ENCODE data around the gene SEC23IP.
"Not testable (repeated sequence)": the region's sequence is repeated elsewhere in the genome, so short reads cannot be mapped to it uniquely, and the experiment has no call there.

The SEC23IP gene

DNA sequence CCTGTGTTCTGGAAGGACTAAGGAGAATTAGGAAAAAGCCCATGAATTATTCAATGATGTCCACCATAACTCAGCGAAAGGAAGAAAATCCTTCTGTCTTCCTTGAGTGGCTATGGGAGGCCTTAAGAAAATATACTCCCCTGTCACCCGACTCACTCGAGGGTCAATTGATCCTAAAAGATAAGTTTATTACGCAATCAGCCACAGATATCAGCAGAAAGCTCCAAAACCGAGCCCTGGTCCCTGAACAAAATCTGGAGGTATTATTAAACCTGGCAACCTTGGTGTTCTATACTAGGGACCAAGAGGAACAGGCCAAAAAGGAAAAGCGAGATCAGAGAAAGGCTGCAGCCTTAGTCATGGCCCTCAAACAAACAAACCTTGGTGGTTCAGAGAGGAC is 6.5 kb upstream of the SEC23IP start:
- not testable (repeated sequence) for DNase-seq

DNA sequence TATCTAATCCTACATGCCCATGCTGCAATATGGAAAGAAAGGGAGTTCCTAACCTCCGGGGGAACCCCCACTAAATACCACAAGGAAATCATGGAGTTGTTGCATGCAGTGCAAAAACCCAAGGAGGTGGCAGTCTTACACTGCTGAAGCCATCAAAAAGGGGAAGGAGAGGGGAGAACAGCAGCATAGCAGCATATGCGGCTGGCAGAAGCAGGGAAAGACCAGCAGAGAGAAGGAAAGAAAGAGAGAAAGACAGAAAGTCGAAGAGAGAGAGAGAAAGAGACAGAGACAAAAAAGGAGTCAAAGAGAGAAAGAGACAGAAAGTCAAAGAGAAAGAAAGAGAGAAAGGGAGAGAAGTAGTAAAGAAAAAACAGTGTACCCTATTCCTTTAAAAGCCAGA is 3.8 kb upstream of the SEC23IP start:
- not testable (repeated sequence) for DNase-seq

- DNase-seq: not testable (repeated sequence)
Measured at GRCh38 chr10:119889201-119889600, 3.3 kb upstream of the SEC23IP start.

GRCh38 chr10:119890307-119890706 is 2.2 kb upstream of the SEC23IP start:
- DNase-seq: not testable (repeated sequence)

DNA sequence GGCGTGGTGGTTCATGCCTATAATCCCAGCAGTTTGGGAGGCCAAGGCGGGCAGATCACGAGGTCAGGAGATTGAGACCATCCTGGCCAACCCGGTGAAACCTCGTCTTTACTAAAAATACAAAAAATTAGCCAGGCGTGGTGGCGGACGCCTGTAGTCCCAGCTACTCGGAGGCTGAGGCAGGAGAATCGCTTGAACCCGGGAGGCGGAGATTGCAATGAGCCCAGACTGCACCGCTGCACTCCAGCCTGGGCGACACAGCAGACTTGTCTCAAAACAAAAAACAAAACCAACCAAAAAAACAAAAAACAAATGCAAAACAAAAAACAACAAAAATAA is 712 bp upstream of the SEC23IP start:
- DNase-seq: not testable (repeated sequence)

DNA sequence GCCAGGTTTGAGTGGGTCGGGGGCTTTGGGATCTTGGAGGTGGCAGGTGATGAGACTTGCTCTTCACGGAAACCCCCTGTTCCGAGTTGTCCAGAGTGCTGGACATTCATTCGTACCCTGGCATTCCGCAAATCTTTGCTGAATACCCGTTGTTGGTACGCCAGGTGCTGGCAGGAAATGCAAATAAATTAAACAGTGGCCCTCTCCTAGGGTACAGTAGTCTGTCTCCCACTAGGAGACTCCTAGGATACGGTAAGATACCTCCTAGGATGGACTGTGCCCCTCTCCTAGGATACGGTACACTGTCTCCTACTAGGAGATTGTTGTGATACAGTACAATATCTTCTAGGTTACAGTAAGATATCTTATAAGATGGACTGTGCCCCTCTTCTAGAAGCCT is 544 bp downstream of the SEC23IP start:
- DNase-seq: no peak

- DNase-seq: no peak
Measured at GRCh38 chr10:119893845-119894427, 1.4 kb downstream of the SEC23IP start.

- DNase-seq: peak; percentile 73
Measured at GRCh38 chr10:119896061-119896655, 3.6 kb downstream of the SEC23IP start.

GRCh38 chr10:119896937-119897770 is 4.6 kb downstream of the SEC23IP start:
- DNase-seq: no peak

DNA sequence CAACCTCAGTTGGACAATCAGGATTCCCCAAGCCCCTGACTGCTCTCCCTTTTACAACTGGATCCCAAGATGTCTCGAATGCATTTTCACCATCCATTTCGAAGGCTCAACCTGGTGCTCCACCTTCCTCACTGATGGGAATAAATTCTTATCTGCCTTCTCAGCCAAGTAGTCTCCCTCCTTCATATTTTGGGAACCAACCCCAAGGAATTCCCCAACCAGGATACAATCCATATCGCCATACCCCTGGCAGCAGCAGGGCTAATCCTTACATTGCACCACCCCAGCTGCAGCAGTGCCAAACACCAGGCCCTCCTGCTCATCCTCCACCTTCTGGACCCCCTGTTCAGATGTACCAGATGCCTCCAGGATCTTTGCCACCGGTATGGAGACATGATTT is 6.0 kb downstream of the SEC23IP start:
- DNase-seq: no peak

DNA sequence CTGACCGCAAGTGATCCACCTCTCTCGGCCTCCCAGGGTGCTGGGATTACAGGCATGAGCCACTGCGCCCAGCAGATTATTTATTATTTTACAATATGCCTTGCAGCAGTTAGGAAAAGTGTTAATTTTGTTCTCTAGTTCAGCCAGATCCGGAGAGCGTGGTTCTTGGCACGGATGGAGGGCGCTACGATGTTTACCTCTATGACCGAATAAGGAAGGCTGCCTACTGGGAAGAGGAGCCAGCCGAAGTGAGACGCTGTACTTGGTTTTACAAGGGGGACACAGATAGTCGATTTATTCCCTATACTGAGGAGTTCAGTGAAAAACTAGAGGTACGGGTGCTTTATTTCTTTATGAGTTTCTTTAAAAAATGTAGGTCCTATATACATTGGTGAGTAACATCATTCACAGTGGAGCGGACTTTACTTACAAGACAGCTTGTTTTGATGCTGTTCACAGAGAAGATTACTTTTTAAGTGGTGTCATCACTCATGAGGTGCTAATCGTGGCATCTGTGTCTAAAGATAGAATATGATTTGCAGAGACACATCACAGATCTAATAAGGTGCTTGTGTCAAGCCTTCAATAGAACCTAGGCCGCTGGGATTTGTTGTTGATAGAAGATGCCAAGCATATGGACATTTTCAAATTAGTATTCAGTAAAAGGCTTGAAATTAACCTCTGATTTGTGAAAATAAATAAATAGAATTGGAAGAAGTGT is 11.6 kb downstream of the SEC23IP start:
- no peak for DNase-seq

- DNase-seq: not testable (repeated sequence)
Measured at GRCh38 chr10:119907695-119908094, 15.2 kb downstream of the SEC23IP start.

DNA sequence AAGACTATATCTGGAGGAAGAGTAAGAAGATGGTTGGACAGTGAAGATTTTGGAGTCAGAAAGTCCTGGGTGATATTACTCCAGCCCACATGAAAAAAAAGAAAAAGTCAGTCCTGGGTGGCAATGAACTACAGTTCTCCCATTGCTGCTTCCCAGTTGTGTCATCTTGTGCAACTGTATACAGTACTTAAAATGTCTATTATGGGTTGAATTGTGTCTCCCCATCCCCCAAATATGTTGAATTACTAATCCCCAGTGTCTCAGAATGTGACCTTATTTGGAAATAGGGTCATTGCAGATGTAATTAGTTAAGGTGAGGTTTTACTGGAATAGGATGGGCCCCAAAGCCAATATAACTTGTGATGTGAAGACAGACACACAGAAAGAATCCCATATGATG is 15.6 kb downstream of the SEC23IP start:
- DNase-seq: no peak

DNA sequence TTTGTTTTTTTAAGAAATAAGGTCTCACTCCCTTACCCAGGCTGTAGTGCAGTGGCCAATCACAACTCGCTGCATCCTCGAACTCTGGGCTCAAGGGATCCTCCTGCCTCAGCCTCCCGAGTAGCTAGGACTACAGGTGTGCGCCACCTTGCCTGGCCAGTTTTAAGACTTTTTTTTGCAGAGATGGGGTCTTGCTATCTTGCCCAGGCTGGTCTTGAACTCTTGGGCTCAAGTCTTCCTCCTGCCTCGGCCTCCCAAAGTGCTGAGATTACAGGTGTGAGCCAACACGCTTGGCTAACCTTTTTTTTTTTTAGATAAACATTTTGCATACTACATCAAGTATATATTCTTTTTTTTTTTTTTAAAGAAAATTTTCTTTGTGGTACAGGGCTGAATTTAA is 18.2 kb downstream of the SEC23IP start:
- no peak for DNase-seq

- no peak for DNase-seq
Measured at GRCh38 chr10:119917777-119918176, 25.2 kb downstream of the SEC23IP start.

GRCh38 chr10:119919271-119919670 is 26.7 kb downstream of the SEC23IP start:
- DNase-seq: no peak

DNA sequence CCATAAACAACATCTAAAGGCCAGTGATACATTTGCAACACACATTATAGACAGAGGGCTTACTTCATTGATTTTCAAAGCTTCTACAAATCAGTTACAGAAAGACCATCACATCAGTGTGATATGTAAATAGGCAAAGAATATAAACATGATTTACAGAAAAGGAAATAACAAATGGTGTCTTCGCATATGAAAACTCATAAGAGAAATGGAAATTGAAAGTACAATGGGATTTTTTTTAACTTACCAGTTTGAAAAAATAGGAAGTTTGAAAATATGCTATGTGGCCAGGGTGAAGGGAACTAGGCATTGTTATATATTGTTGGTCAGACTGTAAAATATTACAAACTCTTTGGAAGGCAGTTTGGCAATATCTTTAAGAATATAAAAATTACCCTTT is 27.3 kb downstream of the SEC23IP start:
- DNase-seq: no peak

DNA sequence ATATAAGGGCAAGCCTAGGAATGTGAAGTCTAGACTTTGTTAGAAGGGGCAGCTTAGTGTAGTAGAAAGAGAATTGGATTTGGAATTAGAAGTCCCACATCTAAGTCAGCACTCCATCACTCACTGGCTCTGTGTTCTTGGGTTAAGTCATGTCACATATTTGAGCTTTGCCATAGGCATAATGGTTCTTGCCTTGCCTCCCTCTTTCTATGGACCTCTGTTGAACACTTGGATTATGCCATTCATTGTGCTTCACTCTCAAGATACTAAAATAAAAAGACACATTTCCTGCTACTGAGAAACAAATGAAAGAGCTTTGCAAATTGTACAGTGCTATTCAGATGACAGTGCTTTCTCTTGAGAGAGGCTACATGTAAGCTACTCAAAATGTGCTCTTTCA is 35.9 kb downstream of the SEC23IP start:
- DNase-seq: no peak

DNA sequence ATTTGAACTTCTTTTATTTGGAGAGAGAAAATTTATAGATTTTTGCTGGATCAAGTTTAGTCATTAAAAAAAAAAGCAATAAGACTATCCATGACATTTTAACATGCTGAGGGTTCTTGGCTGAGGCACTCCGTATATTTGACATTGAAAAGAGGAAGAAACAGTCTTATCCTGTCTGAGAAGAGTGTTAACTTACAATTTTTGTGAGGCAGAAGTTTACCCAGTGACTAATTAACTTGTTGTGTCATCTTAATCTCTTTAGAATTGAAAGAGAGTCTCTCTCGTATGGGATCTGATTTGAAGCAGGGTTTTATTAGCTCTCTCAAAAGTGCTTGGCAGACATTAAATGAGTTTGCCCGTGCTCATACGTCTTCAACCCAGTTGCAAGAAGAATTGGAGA is 39.3 kb downstream of the SEC23IP start:
- DNase-seq: no peak

DNA sequence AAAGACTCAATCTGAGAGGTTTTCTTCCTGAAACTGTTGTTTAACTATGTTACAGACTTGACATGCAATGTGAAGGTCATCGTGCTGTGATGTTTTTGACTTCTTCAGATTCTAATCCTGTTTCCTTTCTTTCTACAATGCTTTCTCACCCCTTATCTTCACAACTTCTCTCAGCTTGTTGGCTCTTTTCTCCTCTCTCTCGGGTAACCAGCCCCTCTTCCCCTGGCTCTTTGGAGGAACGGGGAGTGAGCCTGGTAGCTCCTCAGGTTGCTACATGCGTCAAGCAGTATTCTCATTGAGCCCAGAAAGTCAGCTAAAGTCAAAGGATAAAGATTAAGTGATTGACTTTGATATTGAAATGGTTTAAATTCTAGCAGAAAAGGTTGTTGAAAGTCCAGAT is 40.1 kb downstream of the SEC23IP start:
- DNase-seq: no peak

DNA sequence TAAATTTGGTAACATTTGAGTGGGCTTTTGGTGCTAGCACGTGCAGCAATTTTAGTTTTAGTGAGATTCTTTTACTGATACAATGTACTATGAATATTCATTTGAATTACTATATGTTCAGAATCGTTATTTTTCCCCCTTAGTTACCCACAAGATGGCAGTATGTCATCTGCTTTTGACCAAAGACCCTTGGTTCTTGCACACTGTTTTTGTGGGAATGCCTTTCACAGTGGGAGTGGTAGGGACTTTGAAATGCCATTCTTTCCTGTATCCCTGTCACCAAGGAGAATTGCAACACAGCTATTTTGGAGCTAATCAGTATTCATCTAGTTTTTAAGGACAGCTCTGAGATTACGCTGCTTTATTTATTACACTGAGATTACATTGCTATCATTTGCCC is 40.6 kb downstream of the SEC23IP start:
- no peak for DNase-seq

DNA sequence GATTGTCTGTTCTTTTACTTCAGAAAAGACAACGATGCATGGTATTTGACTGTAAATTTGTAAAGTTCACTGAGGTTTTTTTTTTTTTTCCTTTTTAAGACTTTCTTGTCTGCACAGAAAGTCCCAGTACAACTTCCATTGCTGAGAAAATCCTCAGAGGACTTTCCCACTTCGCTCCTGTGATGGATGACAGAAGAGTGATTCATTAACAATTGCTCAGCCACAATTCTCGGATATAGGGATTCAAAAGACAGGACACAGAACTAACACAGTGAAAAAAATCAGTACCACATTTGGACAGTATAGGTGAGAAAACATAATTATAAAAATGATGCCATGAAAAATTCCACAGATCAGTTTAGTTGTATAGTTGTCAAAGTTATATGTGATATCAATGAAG is 48.0 kb downstream of the SEC23IP start:
- DNase-seq: no peak

- DNase-seq: no peak
Measured at GRCh38 chr10:119942973-119943372, 50.4 kb downstream of the SEC23IP start.

DNA sequence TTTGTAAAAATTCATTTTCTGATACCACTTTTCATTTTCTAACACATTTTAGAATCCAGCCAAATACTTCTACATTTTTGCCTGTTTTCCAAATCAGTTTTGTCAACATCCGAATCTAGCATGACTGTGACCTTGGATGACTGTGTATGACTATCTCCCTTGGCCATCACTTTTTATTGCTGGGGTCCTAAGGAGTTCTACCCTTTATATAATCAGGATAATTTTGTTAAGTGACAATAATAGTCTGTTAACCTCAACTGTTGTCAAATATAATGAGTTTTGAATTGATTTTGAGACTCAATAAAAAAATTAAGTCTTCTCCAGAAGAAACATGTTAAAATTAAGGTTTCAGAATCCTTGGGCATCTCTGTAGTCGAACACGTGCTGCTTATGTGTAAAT is 53.3 kb downstream of the SEC23IP start:
- no peak for DNase-seq

Data from NCI-H226 (cell line).